K562 treated with DMSO at 1 percent for 24 hours (cell line): ENCODE data around the gene FCRL1. TPM values are rescaled to one million over a fixed set of nuclear protein-coding genes. Genes with fewer than 3 reads are reported as not detected.

Experiments used
- total RNA-seq: library from RNA; unstranded; fragments of 300-600 nt; gene quantifications from 2 replicates; pipeline ENCODE4 v1.2.3, GENCODE V29; 2022; ENCODE audit warnings: low read depth; ENCODE audit not compliant: insufficient read depth

FCRL1 gene
- total RNA-seq: not detected in 2 replicates

GRCh38 chr1:157819896-157820295 is at the start of gene FCRL1:
TSS of gene FCRL1 (minus strand) at chr1:157820120. CDS start at chr1:157820037, 83 bp downstream.

GRCh38 chr1:157841708-157842107 is 21.8 kb upstream of the FCRL1 start, which contains the start of gene CD5L:
TSS of gene CD5L (minus strand) at chr1:157841808. CDS start at chr1:157841701, 107 bp downstream.

GRCh38 chr1:157776971-157777391 is 42.9 kb downstream of the FCRL1 start, which contains the start of gene FCRL2:
TSS of gene FCRL2 (minus strand) at chr1:157777132. CDS start at chr1:157777073, 59 bp downstream.

Other genes with a start within 250 kb of the FCRL1 start
- not detected in 2 replicates for gene FCRL4, start 222.0 kb downstream of the FCRL1 start, total RNA-seq
- not detected in 2 replicates for gene FCRL3, start 119.4 kb downstream of the FCRL1 start, total RNA-seq
- not detected in 2 replicates for gene FCRL2, start 43.0 kb downstream of the FCRL1 start, total RNA-seq
- not detected in 2 replicates for gene CD5L, start 21.7 kb upstream of the FCRL1 start, total RNA-seq
- gene KIRREL1, start 173.5 kb upstream of the FCRL1 start, total RNA-seq: 0.07 and 0.10 TPM in 2 replicates